Brain microvascular endothelial cell (primary cell): ENCODE results near the gene NDUFAF5.
A peak's percentile ranks its signal among the peaks of the same experiment; 100 is the strongest.

Source experiments
- DNase-seq: peaks from one replicate; pipeline ENCODE4 v3.0.0-alpha.2; 2020
- H3K27ac ChIP-seq: fragments of 250-450 bp; sonication (Bioruptor Pico); 2 replicates; pipeline ENCODE4 v1.5.1; 2020; ENCODE audit warnings: mild to moderate bottlenecking, moderate library complexity
- H3K27me3 ChIP-seq: fragments of 250-450 bp; sonication (Bioruptor Pico); replicated peaks from 2 replicates; pipeline ENCODE4 v1.5.1; 2020; ENCODE audit warnings: mild to moderate bottlenecking
- H3K36me3 ChIP-seq: fragments of 250-450 bp; sonication (Bioruptor Pico); replicated peaks from 2 replicates; pipeline ENCODE4 v1.5.1; 2020; ENCODE audit warnings: mild to moderate bottlenecking
- H3K4me3 ChIP-seq: 2 replicates; pipeline ENCODE4 v1.5.1; 2011; ENCODE audit warnings: low read depth, mild to moderate bottlenecking, control low read depth, low read length, moderate library complexity
- CTCF ChIP-seq: IDR thresholded peaks from 2 replicates; pipeline ENCODE4 v1.5.1; 2011; ENCODE audit warnings: low read depth, mild to moderate bottlenecking, moderate library complexity, low read length, control low read depth, inconsistent platforms; ENCODE audit errors: missing control alignments
- in situ Hi-C: cut with HindIII; loops from 2 replicates; pipeline ENCODE4 v1.10.0; 2017; ENCODE audit warnings: low sequenced_read_pairs, low pct_ligation_motif_present

NDUFAF5 gene

GRCh38 chr20:13771853-13772453, 12.9 kb upstream of the NDUFAF5 start:
- H3K27me3 ChIP-seq: no peaks in the 10 kb centered on the region
- H3K27ac ChIP-seq: no peak overlapping the region
- in situ Hi-C loops: no loop called here
- H3K36me3 ChIP-seq: peaks cover 22% of the 10 kb centered on the region
- peak; percentile 21 for TF ChIP-seq CTCF
- H3K4me3 ChIP-seq: no peak overlapping the region
- DNase-seq: no peak

- H3K27me3 ChIP-seq: no peaks in the 10 kb centered on the region
- DNase-seq: no peak
- no peak overlapping the region for H3K27ac ChIP-seq
- in situ Hi-C loops: no loop called here
- no peak for TF ChIP-seq CTCF
- H3K4me3 ChIP-seq: no peak overlapping the region
- H3K36me3 ChIP-seq: peaks cover 18% of the 10 kb centered on the region
Measured at GRCh38 chr20:13772529-13772928, 12.3 kb upstream of the NDUFAF5 start.

GRCh38 chr20:13775867-13776266, 9.0 kb upstream of the NDUFAF5 start:
- Histone ChIP-seq H3K27ac (no peak overlapping the region), H3K36me3 (peaks cover 22% of the 10 kb centered on the region), H3K4me3 (no peak overlapping the region), H3K27me3 (no peaks in the 10 kb centered on the region)
- no peak for DNase-seq
- in situ Hi-C loops: no loop called here
- TF ChIP-seq CTCF: no peak

GRCh38 chr20:13777171-13777601, 7.6 kb upstream of the NDUFAF5 start:
- Histone ChIP-seq H3K4me3 (no peak overlapping the region), H3K27me3 (no peaks in the 10 kb centered on the region), H3K27ac (peak overlapping the region; percentile 50), H3K36me3 (peaks cover 29% of the 10 kb centered on the region)
- peak; percentile 63 for DNase-seq
- in situ Hi-C loops: no loop called here
- TF ChIP-seq CTCF: no peak

GRCh38 chr20:13778827-13779226, 6.0 kb upstream of the NDUFAF5 start:
- DNase-seq: no peak
- Histone ChIP-seq H3K4me3 (no peak overlapping the region), H3K36me3 (peaks cover 29% of the 10 kb centered on the region), H3K27ac (no peak overlapping the region), H3K27me3 (no peaks in the 10 kb centered on the region)
- in situ Hi-C loops: no loop called here
- TF ChIP-seq CTCF: no peak

- in situ Hi-C loops: no loop called here
- H3K36me3 ChIP-seq: peaks cover 15% of the 10 kb centered on the region
- peak overlapping the region; percentile 93 for H3K4me3 ChIP-seq
- no peak for DNase-seq
- H3K27me3 ChIP-seq: no peaks in the 10 kb centered on the region
- H3K27ac ChIP-seq: no peak overlapping the region
- no peak for TF ChIP-seq CTCF
Measured at GRCh38 chr20:13783528-13783927, 1.3 kb upstream of the NDUFAF5 start.
